GM12873 (cell line): Measurements from ENCODE around the gene MTX1.

Experiments
- CTCF ChIP-seq: IDR thresholded peaks from 2 replicates; pipeline ENCODE4 v1.5.1; 2012; ENCODE audit warnings: low read depth, mild to moderate bottlenecking, moderate library complexity, low read length, control low read depth; ENCODE audit not compliant: insufficient read depth; ENCODE audit errors: missing control alignments

The MTX1 gene

GRCh38 chr1:155223047-155223446, 14.6 kb downstream of the MTX1 start:
- no peak for TF ChIP-seq CTCF

- TF ChIP-seq CTCF = peak; percentile 69
Measured at GRCh38 chr1:155226188-155226909, 17.9 kb downstream of the MTX1 start.

DNA sequence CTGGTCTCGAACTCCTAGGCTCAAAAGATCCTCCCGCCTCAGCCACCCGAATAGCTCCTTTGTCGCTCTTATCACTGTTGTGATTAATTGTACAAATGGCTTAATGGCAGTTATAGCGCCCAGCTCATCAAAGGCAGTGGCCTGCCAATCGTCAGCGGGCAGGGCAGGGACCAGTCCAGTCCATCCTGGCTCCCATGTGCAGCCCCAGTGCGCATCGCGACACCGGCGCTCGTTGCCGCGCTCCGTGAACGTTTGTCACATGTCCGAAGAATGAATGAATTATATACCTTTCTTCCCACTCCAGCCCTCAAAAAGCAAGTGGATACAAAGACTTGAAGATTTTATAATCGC, 18.4 kb downstream of the MTX1 start:
- TF ChIP-seq CTCF = no peak

DNA sequence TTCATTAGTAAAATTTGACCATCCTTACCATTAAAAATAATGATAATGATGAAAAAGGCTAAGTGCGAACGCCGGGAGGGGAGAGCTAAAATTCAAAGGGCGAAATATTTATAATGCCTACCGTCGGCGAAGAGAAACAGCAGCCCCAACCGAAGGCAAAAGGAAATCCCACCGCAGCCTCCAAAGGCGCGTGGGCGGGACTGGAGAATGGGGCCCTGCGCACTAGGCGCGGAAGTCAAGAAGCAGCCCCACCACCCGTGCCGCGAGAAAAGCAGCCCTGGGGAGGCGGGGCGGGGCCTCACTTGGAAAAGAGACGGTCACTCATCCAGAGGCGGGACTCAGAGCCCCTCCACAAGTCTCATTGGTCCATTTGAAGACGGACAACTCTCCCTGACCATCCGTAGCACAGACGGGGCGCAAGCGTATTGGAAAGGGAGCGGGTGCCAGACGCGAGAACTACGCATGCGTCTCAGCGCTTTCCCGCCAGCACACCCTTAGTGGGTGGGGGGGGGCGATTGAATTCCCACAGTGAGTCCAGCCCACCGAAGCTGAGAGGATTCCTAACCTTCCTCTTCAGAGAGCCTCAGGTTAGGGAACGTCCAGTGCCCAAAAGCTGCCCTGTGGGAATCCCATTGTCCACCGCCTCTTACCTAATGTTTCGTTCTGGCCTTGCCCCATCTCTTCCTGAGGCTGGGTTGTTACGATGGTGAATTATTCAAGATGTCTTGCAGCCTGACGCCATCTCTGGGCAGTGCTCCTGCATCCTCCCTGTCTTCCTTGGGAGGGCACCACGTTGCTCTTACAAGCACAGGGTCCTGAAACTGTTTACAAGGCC, 19.0 kb downstream of the MTX1 start:
- TF ChIP-seq CTCF = no peak

- no peak for TF ChIP-seq CTCF
Measured at GRCh38 chr1:155228096-155228427, 19.6 kb downstream of the MTX1 start.

DNA sequence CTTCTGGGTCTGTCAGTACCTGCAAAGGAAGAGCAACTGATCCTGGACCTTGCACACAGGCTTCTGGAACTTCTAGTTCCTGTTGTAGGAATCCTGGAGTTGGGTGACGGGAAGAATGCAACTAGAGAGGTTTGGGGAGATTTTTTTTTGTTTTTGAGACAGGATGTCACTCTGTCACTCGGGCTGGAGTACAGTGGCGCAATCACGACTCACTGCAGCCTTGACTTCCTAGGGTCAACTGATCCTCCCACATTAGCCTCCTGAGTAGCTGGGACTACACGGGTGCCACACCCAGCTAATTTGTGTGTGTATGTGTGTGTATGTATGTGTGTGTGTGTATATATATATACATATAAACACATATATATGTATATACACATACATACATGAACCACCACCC, 28.0 kb downstream of the MTX1 start:
- TF ChIP-seq CTCF = no peak

- TF ChIP-seq CTCF = no peak
Measured at GRCh38 chr1:155241069-155241679, 32.7 kb downstream of the MTX1 start.
